GM10847 (cell line): ENCODE results near the gene HS6ST3.

Experiments used
- POLR2A ChIP-seq: IDR thresholded peaks from 2 replicates; pipeline ENCODE4 v1.6.1; 2011; ENCODE audit not compliant: insufficient read length; ENCODE audit errors: extremely low read depth

The HS6ST3 gene

DNA sequence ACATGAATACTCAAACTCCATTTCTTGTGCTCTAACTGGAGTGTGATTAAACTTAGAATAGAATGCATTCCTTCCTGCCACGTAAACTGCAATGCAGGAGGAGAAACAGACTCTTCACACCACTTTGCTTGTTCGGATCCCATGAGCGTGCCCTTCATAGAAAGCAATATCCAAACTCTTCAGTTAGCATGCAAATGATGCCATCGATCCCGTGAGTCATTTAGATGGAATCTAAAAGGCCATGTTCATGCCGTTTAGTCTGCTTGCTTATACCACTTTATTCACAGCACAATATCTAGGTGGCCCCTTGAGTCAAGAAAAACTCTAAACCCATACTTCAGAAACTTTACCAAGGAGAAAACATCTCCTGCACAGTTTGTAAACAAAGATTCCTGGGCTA is 678.6 kb downstream of the HS6ST3 start:
- no peak for TF ChIP-seq POLR2A

DNA sequence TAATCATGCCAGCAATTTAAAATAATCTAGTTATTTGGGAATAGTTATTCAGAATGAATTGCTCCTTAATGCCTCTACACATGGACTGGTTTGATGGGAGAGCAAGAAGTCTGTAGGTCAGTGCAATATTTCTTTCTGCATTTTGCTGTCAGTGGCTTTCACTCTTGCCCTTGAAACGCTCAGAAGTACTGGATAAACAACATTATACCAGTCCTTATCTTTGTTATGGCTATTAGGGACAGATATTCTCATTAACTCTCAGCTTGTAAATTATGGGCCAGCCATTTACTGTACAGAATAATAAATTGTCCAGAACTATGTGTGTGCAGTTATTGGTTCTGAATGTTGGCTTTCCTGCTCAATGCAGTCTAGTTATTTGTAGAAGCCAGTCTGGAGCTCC is 680.0 kb downstream of the HS6ST3 start:
- TF ChIP-seq POLR2A: no peak

DNA sequence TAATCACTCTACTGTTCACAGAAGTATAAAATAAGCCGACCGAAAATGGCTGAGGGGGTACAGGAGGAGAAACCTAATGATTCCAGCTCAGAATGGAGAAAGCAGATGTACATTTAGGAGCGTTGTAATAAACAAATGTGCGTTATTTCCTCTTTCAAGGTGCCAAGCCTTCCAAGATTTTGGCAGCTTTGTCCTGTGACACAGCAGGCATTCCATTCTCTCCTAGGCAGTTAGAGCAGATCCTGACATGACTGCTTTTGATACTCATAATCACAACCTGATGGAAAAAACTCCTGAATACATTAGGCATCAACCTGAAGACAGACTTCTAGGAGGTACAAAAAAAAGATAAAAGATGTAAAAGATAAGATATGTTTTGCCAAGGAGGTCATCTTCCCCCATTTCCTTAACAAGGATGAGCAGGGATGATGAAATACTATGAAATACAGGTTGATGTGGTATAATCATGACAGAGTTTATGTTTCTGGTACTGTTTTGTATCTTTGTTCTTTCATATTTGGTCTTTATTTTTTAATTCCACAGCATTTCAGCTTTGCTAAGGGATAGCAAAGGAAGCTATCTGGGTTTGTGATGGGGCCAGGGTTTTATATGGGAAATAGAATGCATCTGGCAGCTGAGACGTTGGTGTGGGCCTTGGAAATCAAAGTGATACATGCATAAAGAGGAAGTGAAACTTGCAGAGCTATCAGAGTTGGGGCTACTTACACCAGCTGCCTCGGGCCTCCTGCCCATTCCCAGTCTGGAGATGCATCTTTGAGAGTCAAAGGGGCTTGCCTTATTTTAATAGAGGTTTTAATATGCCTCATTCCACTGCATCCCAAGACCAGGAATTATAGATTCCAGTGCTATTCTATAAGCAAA is 681.8 kb downstream of the HS6ST3 start:
- no peak for TF ChIP-seq POLR2A

DNA sequence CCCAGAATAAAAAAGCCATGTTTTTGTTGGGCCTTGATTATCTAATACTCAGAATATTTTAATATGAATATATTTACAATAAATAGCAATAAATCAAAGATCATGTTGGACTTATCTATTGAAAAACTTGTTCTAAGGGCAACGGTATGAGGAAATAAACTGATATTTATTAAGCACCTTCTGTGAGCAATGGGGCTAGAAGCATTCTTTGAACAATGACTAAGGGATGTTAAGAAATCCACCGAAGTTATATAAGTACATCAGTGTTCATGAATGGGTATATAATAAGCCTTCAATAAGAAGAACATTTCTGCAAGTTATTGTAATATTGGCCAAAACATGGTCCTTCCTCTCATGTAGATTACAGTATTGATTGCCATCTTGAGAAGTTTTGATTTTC is 682.5 kb downstream of the HS6ST3 start:
- no peak for TF ChIP-seq POLR2A

DNA sequence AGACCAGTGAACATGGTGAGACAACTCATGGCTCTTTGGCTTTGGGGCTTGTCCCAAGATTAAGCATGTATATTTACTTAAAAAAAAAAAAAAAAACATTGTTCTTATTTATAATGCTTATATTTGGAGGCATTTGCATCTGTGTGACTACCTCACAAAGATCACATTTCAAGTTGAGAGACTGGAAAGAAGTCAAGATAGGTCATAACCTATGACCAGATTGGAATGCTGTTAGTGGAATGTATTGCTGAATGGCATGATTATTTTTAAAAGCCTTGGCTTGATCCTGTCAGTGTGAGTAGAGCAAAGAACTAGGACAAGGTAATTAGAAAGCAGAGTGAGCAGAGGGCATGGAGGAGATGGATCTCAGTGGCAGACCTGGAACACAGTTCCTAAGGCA is 689.8 kb downstream of the HS6ST3 start:
- TF ChIP-seq POLR2A: no peak

DNA sequence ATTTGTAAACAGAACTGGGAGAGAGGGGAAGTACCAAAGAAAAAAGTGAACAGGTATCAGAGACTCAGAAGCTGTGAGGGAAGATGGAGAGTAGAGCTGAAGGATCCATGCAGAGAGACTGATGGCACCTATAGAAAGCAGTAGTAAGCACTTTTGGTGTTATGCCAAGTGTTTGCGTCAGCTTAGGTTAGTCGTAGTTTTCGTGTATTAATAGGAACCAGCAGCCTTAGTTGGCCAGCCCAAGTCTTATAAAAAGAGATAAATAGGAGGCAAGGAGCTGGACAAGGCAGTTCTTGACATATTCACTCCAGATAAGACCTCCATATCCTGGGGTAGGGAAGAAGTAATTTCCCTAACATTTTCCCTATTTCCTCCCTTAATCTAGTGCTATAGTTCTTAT is 690.2 kb downstream of the HS6ST3 start:
- no peak for TF ChIP-seq POLR2A

DNA sequence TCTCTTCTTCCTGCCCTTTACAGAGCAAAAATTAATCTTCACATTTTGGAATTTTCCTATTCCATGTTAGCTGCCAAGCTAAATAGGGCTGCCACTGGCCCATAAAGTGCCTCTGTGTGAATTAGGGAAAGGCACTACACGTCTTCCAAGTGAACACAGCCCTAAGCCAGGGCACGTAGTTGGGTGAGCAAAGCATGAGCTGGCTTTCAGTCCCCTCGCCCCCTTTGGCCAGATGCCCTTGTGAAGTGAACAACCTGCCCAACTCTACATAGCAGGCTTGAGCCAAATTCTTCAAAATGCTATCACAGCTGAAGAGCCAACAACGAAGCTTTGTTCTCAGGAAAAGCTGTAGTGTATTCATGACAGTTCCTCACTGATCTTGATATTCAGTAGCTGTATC is 691.2 kb downstream of the HS6ST3 start:
- TF ChIP-seq POLR2A: no peak

DNA sequence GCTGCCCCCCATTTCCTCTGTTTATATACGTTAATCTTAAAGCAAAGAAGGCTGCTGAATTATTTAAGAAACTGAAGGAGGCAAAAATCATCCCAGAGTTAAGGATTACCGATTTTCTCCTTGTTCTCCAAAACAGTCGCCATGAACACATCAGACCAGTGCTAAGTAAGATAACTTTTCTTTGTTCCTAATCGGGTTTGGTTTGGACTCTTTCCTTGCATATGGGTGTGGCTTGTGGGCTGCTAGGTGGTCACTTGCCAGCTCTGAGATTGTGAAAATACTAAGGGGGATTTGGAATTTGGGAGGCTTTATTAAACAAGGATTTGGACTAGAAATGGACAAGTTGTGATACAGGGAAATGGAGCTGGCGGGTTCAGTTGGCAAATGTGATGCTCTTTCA is 692.3 kb downstream of the HS6ST3 start:
- no peak for TF ChIP-seq POLR2A

DNA sequence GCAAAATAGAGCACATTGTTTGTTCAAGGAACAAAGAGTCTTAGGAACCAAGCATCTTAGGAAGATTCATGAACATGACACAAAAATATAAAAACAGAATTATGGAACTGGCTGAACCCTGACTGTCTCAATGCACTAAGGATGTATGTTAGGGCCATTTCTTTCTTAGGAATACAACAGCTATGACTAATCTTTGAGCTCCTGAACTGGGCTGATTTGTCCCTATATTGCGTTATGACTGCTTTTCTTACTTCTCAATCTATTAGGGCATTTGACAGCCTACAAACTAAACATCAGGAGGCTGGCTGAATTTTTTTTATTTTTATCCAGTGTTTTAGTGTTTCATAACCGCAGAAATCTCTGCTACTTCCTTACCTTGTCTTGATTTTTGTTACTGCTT is 693.1 kb downstream of the HS6ST3 start:
- no peak for TF ChIP-seq POLR2A

DNA sequence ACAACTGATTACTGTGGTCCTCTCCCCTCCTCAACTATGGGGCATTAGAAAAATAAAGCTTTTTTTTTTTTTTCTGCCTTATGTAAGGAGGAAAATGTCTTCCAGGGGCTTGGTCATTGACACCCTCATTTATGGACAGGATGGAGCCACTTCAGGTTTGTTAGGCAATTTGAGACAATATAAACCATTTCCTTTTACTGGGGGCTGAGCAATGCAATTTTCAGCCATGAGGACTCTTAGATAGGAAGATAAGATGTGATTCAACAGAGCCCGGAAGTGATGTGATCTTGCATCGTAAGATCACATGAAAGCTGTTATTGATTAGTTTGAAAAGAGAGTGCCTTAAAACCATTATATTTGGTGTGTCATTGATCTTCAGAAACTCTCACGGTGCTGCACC is 693.6 kb downstream of the HS6ST3 start:
- no peak for TF ChIP-seq POLR2A

DNA sequence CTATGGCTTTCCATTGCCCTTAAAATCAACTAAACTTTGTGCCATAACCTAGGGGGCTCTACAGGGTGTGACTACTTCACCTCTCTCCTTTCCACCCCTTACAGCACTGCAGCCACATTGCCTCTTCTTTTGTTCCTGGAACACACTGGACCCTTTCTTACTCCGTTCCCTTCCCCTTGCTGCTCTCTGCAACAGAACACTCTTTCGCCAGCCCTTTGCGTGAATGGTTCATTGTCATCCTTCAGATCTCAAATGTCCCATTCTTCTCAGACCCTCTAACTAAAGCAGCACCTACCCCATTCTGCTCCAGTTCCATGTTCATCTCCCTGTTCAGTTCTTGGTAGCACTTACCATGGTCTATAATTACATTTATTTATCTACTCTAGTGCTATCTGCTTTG is 696.1 kb downstream of the HS6ST3 start:
- TF ChIP-seq POLR2A: no peak

DNA sequence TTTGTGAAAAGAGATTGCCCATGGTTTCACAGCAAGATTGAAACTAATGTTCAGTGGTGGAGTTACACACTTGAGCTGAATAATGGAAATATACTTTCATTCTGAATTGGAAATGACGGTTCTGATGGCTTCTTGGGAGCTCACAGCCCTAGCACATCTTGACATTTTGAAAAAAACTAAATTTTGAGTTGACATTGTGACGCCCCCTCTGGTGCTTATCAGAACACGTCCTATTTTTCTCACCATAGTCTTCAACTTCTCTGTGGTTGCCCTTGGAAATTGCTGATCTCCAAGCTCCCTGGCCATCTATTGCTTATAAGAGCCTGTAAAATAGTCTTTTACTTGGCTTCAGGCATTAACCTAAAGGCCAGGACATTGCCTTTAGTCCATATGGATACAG is 702.3 kb downstream of the HS6ST3 start:
- TF ChIP-seq POLR2A: no peak

DNA sequence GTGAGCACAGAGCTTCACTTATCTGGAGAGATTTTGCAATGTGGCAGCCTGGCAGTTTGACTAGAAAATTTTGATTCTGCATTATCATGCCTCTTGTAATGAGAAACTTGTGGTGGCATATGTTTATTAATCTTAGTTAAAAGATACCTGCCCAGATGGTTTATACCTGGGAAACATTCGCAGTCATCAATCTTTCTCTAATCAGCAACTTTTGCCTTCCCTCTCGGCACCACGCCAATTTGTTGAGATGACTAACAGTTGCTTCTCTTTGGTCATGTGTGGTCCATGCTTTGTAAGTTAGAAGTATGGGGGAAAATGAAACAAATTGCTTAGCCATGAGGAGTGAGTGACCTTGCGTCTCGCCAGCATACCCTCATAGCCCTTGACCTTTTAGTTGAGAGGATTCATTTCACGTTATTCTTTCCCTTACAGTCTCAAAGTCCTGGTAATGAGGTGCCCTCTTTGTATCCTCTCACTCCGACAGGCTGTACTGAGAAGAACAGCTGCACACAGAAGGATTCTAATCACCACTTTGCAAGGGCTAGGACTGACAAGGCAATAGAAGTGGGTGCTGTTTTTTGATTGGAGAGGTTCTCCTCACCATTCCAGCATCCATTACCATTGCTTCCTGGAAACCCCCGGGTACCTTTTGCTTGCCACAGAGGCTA is 703.0 kb downstream of the HS6ST3 start:
- TF ChIP-seq POLR2A: no peak

DNA sequence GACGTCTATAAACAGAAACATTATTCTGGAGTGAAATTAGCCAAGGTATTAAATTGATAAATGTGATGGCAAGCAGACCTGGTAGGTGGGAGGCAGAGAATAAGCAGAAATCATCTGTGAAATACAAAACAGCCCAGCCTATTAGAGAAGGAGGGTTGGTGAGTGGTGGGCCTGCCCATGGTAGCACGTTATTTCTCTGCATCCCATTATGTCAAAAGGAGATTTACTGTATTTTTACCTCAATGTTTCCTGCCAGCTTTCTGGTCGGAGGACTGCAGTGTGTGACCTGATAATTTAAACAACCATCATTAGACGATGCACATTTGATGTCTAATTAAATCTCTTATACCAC is 703.5 kb downstream of the HS6ST3 start:
- TF ChIP-seq POLR2A: no peak

DNA sequence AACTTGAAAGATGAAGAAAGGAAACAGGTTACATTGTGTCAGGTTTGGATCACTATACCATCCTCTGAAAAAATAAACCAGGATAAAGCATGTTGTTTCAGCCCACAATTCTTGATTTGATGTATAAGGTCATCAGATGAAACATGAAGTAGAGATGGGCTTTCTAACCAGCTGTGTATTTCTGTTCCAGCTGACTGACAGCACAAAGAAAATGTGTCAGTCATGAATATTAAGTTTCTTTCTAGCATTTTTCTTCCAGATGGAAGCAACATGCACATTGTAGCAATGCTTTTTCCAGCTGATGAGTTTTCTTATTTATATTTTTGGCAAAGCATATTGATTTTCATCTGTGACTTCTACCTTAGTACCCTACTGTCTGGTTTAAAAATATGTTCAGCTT is 704.8 kb downstream of the HS6ST3 start:
- no peak for TF ChIP-seq POLR2A

DNA sequence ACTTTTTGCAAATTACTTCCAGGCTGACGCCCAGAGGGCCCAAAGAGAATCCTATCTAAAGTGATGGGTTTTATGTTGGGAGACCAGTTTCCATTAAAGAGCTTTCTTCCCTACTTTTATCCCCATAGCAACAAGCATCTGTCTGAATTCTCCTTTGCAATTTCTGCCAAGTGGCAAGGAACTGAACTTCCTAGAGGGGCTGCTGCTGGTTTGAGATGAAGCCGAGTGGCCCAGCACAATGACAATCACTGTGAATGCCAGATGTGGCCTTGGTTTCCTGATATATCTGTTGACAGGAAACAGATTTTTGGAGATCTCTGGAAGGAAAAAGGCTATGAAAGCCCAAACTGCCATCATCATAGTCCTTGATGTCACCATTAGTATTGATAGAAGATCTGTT is 705.8 kb downstream of the HS6ST3 start:
- TF ChIP-seq POLR2A: no peak
